ENCODE results near the gene KRTAP5-2. TPM values are rescaled to one million over a fixed set of nuclear protein-coding genes. Genes with fewer than 3 reads are reported as not detected.

Gene KRTAP5-2
- total RNA-seq, 1 donor from 2014 or later, result not detected

- no peaks in the 10 kb centered on the region for H3K9me3 Mint-ChIP-seq (ENCODE audit: unreplicated experiment)
- H3K4me1 Mint-ChIP-seq (ENCODE audit: unreplicated experiment), result peaks cover 3% of the 10 kb centered on the region
- H3K36me3 Mint-ChIP-seq (ENCODE audit: low read depth, unreplicated experiment), result no peaks in the 10 kb centered on the region
- DNase-seq (ENCODE audit: low spot score), result no peak
- TF ChIP-seq CTCF (IDR thresholded peaks at IDR 0.05; ENCODE audit: unreplicated experiment), result no peak
- no peak overlapping the region for H3K27ac Mint-ChIP-seq (ENCODE audit: unreplicated experiment)
- H3K27me3 Mint-ChIP-seq (ENCODE audit: unreplicated experiment), result peaks cover 1% of the 10 kb centered on the region
- H3K4me3 Mint-ChIP-seq (ENCODE audit: unreplicated experiment), result no peak overlapping the region
Measured at GRCh38 chr11:1642288-1643145, 44.4 kb upstream of the KRTAP5-2 start.

- DNase-seq (ENCODE audit: low spot score), result no peak
- H3K4me3 Mint-ChIP-seq (ENCODE audit: unreplicated experiment), result no peak overlapping the region
- H3K27ac Mint-ChIP-seq (ENCODE audit: unreplicated experiment), result no peak overlapping the region
- no peaks in the 10 kb centered on the region for H3K36me3 Mint-ChIP-seq (ENCODE audit: low read depth, unreplicated experiment)
- peaks cover 1% of the 10 kb centered on the region for H3K27me3 Mint-ChIP-seq (ENCODE audit: unreplicated experiment)
- H3K4me1 Mint-ChIP-seq (ENCODE audit: unreplicated experiment), result peaks cover 3% of the 10 kb centered on the region
- no peak for TF ChIP-seq CTCF (IDR thresholded peaks at IDR 0.05; ENCODE audit: unreplicated experiment)
- H3K9me3 Mint-ChIP-seq (ENCODE audit: unreplicated experiment), result no peaks in the 10 kb centered on the region
Measured at GRCh38 chr11:1641096-1641495, 43.0 kb upstream of the KRTAP5-2 start.

GRCh38 chr11:1640076-1640946 lies 42.2 kb upstream of the KRTAP5-2 start:
- Mint-ChIP-seq H3K4me3 (ENCODE audit: unreplicated experiment) (no peak overlapping the region), H3K4me1 (ENCODE audit: unreplicated experiment) (peaks cover 3% of the 10 kb centered on the region), H3K27me3 (ENCODE audit: unreplicated experiment) (peaks cover 1% of the 10 kb centered on the region), H3K9me3 (ENCODE audit: unreplicated experiment) (no peaks in the 10 kb centered on the region), H3K27ac (ENCODE audit: unreplicated experiment) (no peak overlapping the region), H3K36me3 (ENCODE audit: low read depth, unreplicated experiment) (no peaks in the 10 kb centered on the region)
- peak; percentile 66 for DNase-seq (ENCODE audit: low spot score)
- peak; percentile 92 for TF ChIP-seq CTCF (IDR thresholded peaks at IDR 0.05; ENCODE audit: unreplicated experiment)

- DNase-seq (ENCODE audit: low spot score), result no peak
- Mint-ChIP-seq H3K27ac (ENCODE audit: unreplicated experiment) (no peak overlapping the region), H3K36me3 (ENCODE audit: low read depth, unreplicated experiment) (no peaks in the 10 kb centered on the region), H3K4me1 (ENCODE audit: unreplicated experiment) (peaks cover 3% of the 10 kb centered on the region), H3K4me3 (ENCODE audit: unreplicated experiment) (no peak overlapping the region), H3K27me3 (ENCODE audit: unreplicated experiment) (peaks cover 1% of the 10 kb centered on the region), H3K9me3 (ENCODE audit: unreplicated experiment) (no peaks in the 10 kb centered on the region)
- no peak for TF ChIP-seq CTCF (IDR thresholded peaks at IDR 0.05; ENCODE audit: unreplicated experiment)
Measured at GRCh38 chr11:1639666-1640065, 41.6 kb upstream of the KRTAP5-2 start.
